ENCODE results near the gene RTEL1. TPM values are rescaled to one million over a fixed set of nuclear protein-coding genes. Genes with fewer than 3 reads are reported as not detected.

The RTEL1 gene
- total RNA-seq, 1 donor from 2014 or later = 8.2 TPM

DNA sequence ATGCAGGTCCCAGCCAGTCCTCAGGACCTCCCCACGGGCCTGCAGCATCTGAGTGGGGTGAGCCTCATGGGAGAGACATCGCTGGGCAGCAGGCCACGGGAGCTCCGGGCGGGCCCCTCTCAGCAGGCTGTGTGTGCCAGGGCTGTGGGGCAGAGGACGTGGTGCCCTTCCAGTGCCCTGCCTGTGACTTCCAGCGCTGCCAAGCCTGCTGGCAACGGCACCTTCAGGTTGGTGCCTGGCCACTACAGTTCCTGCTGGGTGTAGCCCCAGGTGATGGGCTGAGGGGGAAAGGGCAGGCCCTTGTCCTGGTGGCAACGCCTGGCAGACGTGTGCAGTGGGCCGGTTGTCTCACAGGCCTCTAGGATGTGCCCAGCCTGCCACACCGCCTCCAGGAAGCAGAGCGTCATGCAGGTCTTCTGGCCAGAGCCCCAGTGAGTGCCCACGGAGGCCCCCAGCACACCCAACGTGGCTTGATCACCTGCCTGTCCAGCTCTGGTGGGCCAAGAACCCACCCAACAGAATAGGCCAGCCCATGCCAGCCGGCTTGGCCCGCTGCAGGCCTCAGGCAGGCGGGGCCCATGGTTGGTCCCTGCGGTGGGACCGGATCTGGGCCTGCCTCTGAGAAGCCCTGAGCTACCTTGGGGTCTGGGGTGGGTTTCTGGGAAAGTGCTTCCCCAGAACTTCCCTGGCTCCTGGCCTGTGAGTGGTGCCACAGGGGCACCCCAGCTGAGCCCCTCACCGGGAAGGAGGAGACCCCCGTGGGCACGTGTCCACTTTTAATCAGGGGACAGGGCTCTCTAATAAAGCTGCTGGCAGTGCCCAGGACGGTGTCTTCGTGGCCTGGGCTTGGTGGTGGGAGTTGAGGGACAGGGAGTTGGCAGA lies 37.6 kb downstream of the RTEL1 start:
- DNase-seq (ENCODE audit: low spot score in 2 of 2) (peak in 1 of 2 donors; percentile 28), FAIRE-seq (no peak)

GRCh38 chr20:63696306-63696627 lies 38.2 kb downstream of the RTEL1 start:
- FAIRE-seq (no peak), DNase-seq (ENCODE audit: low spot score in 2 of 2) (peak in 1 of 2 donors; percentile 49)

DNA sequence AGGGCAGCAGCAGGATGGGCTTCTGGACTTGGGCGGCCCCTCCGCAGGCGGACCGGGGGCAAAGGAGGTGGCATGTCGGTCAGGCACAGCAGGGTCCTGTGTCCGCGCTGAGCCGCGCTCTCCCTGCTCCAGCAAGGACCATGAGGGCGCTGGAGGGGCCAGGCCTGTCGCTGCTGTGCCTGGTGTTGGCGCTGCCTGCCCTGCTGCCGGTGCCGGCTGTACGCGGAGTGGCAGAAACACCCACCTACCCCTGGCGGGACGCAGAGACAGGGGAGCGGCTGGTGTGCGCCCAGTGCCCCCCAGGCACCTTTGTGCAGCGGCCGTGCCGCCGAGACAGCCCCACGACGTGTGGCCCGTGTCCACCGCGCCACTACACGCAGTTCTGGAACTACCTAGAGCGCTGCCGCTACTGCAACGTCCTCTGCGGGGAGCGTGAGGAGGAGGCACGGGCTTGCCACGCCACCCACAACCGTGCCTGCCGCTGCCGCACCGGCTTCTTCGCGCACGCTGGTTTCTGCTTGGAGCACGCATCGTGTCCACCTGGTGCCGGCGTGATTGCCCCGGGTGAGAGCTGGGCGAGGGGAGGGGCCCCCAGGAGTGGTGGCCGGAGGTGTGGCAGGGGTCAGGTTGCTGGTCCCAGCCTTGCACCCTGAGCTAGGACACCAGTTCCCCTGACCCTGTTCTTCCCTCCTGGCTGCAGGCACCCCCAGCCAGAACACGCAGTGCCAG lies 38.7 kb downstream of the RTEL1 start, which contains the start of gene TNFRSF6B:
TSS of gene TNFRSF6B (plus strand) at position 25 of the 729 bp plus-strand sequence. CDS start at position 141, 116 bp downstream.
- DNase-seq (ENCODE audit: low spot score in 2 of 2) = peak in 1 of 2 donors; percentile 35
- no peak for FAIRE-seq

DNA sequence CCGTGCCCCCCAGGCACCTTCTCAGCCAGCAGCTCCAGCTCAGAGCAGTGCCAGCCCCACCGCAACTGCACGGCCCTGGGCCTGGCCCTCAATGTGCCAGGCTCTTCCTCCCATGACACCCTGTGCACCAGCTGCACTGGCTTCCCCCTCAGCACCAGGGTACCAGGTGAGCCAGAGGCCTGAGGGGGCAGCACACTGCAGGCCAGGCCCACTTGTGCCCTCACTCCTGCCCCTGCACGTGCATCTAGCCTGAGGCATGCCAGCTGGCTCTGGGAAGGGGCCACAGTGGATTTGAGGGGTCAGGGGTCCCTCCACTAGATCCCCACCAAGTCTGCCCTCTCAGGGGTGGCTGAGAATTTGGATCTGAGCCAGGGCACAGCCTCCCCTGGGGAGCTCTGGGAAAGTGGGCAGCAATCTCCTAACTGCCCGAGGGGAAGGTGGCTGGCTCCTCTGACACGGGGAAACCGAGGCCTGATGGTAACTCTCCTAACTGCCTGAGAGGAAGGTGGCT lies 39.3 kb downstream of the RTEL1 start:
- no peak for FAIRE-seq

DNA sequence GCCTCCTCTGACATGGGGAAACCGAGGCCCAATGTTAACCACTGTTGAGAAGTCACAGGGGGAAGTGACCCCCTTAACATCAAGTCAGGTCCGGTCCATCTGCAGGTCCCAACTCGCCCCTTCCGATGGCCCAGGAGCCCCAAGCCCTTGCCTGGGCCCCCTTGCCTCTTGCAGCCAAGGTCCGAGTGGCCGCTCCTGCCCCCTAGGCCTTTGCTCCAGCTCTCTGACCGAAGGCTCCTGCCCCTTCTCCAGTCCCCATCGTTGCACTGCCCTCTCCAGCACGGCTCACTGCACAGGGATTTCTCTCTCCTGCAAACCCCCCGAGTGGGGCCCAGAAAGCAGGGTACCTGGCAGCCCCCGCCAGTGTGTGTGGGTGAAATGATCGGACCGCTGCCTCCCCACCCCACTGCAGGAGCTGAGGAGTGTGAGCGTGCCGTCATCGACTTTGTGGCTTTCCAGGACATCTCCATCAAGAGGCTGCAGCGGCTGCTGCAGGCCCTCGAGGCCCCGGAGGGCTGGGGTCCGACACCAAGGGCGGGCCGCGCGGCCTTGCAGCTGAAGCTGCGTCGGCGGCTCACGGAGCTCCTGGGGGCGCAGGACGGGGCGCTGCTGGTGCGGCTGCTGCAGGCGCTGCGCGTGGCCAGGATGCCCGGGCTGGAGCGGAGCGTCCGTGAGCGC lies 39.9 kb downstream of the RTEL1 start:
- DNase-seq (ENCODE audit: low spot score in 2 of 2) (peak in 1 of 2 donors; percentile 34), FAIRE-seq (no peak)

More for the DNA sequence above, 39.3 kb downstream of the RTEL1 start:
- no peak for DNase-seq (ENCODE audit: low spot score in 2 of 2)

DNA sequence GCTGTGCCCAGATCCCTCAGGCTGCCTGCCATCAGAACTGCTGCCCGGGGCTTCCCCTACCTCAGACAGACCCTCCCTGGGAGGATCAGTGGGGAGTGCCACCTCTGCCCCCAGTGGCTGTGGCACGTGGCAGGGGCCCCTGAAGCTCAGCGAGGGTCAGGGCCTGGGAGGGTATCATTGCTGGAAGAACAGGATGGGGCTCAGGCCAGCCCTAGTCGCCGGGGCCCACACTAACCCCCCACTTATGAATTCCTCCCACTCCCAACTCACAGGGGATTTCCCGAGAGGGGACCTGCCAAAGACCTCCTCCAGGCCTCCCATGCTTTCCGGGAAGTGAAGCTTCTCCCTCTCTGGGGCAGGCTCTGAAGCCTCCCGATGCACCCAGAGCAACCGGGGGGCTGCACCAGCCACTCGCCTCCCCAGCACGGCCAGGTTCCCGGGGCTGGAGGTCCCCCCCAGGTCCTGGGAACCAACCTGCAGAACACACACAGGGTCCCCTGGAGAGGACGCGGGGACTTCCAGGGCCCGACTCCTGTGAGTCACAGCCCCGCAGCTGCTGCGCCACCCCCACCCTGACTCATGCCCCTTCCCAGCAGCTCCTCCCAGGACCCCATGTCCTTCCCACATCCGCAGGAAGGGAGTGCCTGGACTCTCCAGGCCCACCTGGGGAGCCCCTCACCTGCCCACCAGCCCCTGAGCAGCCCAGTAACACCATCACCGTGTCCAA lies 40.8 kb downstream of the RTEL1 start:
- no peak for DNase-seq (ENCODE audit: low spot score in 2 of 2)
- no peak for FAIRE-seq

DNA sequence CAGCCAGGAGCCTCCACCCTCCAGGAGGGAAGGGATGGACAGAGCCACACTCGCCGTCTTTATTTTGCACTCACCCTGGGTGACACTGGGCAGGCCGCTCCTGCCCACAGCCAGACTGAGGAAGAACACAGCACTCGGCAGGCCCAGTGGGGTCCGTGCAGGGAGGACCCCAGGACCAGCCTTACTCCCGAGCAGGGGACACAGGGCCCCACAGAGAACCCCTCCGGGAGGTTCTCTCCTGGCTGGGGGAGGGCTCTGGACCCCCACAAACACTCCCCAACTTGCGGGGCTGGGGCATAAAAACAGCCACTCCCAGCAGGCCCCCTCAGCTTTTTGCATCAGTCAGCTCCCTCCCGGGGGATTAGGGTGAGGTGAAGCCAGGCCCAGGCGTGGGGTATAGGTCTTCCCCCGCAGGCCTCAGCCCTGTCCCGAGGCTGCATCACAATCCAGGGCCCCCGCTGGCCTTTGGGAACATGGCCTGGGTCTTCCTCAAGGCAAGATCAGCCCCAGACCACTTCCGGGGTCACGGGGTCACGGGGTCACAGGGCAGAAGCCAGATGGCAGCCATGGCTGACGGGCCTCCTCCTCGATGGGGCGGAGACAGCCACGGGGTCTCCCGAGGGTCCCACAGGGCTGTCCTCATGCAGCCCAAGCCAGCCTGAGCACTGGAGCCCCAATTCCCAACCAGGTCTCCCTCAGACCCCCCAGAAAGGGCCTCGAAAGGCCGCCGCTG lies 41.5 kb downstream of the RTEL1 start:
- DNase-seq (ENCODE audit: low spot score in 2 of 2) (no peak), FAIRE-seq (no peak)

- no peak for FAIRE-seq
- peak; percentile 14 to 18 for DNase-seq (ENCODE audit: low spot score in 2 of 2)
Measured at GRCh38 chr20:63700199-63701050, 42.3 kb downstream of the RTEL1 start.

- no peak for FAIRE-seq
Measured at GRCh38 chr20:63701051-63701328, 42.9 kb downstream of the RTEL1 start.

GRCh38 chr20:63701329-63702035 lies 43.4 kb downstream of the RTEL1 start:
- FAIRE-seq (no peak), DNase-seq (ENCODE audit: low spot score in 2 of 2) (peak; percentile 12 to 13)

More at GRCh38 chr20:63701051-63701328, 42.9 kb downstream of the RTEL1 start:
- DNase-seq (ENCODE audit: low spot score in 2 of 2) = no peak

GRCh38 chr20:63702036-63702665 lies 44.0 kb downstream of the RTEL1 start:
- no peak for DNase-seq (ENCODE audit: low spot score in 2 of 2)
- no peak for FAIRE-seq

DNA sequence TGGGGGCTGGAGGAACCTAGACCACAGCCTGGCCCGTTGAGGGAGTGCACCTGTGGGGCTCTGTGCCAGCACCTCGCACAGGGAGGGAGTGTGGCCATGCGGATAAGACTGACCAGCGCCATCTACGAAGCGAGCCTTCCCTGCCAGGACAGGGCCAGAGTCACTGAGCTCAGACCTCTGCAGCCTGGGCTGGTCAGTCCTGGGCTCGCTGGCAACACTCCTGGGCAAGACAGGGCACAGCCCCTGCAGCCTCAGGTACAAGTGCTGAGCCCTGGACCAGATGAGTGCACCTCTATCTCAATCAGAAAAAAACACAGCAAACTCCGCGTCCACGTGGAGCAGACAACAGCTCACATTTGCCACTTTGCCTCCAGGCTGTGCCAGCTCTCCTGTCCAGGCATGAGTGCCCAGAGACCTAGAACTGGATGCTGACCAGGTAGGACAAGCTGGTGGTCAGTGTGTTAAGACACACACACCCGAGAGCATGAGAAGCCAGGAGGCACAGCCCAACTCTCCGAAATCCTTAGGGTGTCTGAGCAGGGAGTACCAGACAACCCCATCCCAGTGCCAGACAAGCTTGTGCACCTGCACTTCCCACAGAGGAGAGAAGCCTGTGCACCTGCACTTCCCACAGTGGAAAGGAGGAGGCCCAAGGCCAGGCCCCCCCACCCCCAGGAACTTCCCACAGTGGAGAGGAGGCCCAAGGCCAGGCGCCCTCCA lies 44.8 kb downstream of the RTEL1 start:
- FAIRE-seq = no peak
- DNase-seq (ENCODE audit: low spot score in 2 of 2) = peak in 1 of 2 donors; percentile 6

DNA sequence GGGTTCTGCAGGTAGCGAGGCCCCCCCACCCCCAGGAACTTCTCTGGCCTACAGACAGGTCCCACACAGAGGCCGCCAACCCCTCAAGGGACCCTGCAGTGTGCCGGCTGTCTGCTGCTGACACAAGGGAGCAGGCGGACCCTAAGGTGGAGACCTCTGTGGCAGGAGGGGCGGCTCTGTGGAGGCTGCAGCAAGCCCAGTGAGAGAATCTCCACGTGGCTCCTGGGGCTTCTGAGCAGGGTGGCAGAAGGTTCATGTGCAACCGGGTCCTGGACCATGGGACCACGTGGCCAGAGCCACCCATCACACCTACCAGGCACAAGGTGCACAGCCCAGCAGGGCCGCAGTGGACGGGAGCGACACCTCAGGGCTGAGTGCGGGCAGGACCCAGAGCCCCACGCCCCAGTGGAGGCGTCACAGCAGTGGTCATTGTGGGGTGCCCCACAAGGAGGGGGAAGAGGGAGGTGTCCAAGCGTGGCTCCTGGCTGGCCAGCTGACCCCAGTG lies 45.4 kb downstream of the RTEL1 start:
- DNase-seq (ENCODE audit: low spot score in 2 of 2) (no peak), FAIRE-seq (no peak)

- DNase-seq (ENCODE audit: low spot score in 2 of 2) = no peak
- FAIRE-seq = no peak
Measured at GRCh38 chr20:63703976-63704748, 46.0 kb downstream of the RTEL1 start.

DNA sequence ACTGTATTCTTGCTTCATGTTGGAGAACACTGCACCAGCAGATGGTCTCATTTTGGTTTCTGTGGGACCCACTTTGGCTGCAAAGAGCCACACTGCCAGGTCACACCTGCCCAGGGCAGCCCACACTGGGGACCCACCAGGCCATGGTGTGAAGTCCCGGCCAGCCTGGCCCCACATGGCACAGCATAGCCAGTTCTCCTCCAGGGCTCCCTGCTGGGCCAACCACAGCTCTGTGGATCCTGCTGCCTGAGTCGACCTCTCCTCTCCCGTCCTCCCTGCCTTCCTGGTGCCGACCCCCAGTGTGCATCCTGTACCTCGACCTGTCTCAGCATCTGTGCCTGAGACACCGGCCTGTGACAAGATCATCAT lies 46.6 kb downstream of the RTEL1 start:
- no peak for DNase-seq (ENCODE audit: low spot score in 2 of 2)
- no peak for FAIRE-seq
